Muscle layer of colon (tissue), 2 donors: ENCODE measurements around the gene EXOSC7.
"Not testable (repeated sequence)": the region's sequence is repeated elsewhere in the genome, so short reads cannot be mapped to it uniquely, and the experiment has no call there.

Experiments used
- H3K27ac ChIP-seq: one replicate; pipeline ENCODE4 v1.7.0; 2013; ENCODE audit warnings: low read depth, mild to moderate bottlenecking, low read length, moderate library complexity
- H3K27me3 ChIP-seq, 2 donors: one replicate each; pipeline ENCODE4 v1.7.0; 2013; ENCODE audit warnings: low read length in 2 of 2, mild to moderate bottlenecking in 2 of 2; ENCODE audit not compliant: insufficient read depth in 2 of 2, control insufficient read depth in 1 of 2
- H3K36me3 ChIP-seq: one replicate; pipeline ENCODE4 v1.7.0; 2013; ENCODE audit warnings: mild to moderate bottlenecking, low read length; ENCODE audit not compliant: insufficient read depth
- H3K4me1 ChIP-seq: one replicate; pipeline ENCODE4 v1.7.0; 2013; ENCODE audit warnings: mild to moderate bottlenecking, low read length; ENCODE audit not compliant: insufficient read depth
- H3K4me3 ChIP-seq, 2 donors: one replicate each; pipeline ENCODE4 v1.7.0; 2013; ENCODE audit warnings: low read length in 2 of 2, low read depth in 1 of 2, mild to moderate bottlenecking in 1 of 2, moderate library complexity in 1 of 2
- H3K9ac ChIP-seq: one replicate; pipeline ENCODE4 v1.7.0; 2013; ENCODE audit warnings: low read length
- H3K9me3 ChIP-seq: one replicate; pipeline ENCODE4 v1.7.0; 2013; ENCODE audit warnings: mild to moderate bottlenecking, low read length
- donor health status: abdominal sarcoma.
- donor health status: Adenocarcinoma of cecum.

The EXOSC7 gene

DNA sequence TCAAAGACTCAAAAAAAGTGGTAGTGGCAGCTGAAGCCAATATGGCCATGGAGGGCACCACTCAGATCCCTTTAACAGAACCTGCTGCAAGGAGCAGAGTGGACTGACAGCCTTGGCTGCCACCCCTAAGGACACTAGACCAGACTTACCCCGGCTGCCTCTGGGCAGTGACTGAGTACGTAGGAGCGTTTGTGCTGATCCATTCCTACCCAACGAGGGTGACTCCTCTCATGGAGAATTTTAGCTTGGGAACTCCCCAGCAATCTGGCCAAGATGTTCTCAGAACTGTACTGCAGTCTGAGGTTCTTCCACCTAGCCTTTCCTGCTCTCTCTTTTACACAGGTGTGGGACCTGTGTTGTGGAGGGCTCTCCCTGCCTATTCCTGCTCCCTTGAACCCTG lies 72.2 kb downstream of the EXOSC7 start:
- Histone ChIP-seq H3K9ac (no peak overlapping the region), H3K36me3 (no peaks in the 10 kb centered on the region), H3K4me1 (no peaks in the 10 kb centered on the region), H3K4me3 (no peak overlapping the region), H3K27ac (no peak overlapping the region), H3K27me3 (no peaks in the 10 kb centered on the region), H3K9me3 (no peaks in the 10 kb centered on the region)

DNA sequence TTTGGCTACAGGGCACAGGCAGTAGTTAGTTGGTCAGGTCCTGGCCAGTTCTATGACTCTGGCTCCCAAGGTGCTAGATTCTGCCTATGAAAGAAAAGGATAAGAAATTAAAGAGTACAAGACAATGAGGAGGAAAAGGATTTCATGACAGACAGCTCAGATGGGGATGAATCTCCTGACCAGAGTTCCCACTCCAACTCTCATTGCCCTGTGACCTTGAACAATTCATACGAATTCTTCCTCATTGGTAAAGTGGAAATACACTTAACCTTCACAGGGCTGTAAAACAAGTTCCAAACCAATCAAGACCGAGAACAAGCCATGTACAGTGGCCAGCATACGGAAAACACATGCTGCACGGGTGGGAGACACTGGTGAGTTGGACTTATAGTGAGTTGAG lies 73.8 kb downstream of the EXOSC7 start:
- Histone ChIP-seq H3K27ac (no peak overlapping the region), H3K4me1 (peaks cover 7% of the 10 kb centered on the region), H3K4me3 (no peak overlapping the region), H3K9me3 (no peaks in the 10 kb centered on the region), H3K36me3 (no peaks in the 10 kb centered on the region), H3K27me3 (no peaks in the 10 kb centered on the region), H3K9ac (no peak overlapping the region)

DNA sequence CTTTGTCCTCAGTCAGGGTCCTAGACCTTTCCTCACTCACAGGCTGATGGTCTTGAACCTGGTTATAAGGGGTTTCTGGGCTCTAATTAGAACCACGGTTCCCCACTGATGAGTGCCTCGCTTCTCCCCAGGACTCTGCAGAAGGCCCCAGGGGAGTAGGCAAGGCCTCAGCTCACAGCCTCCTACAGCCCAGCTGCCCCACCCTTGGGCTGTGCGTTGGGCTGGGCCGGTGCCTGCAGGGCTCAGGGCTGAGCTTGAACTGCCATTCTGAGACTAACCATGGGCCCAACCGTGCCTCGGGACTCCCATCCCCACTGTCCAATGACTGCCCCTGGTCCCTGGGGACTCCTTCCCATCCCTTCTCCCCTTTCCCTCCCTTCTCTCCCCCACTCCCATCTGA lies 75.6 kb downstream of the EXOSC7 start:
- Histone ChIP-seq H3K4me1 (peaks cover 11% of the 10 kb centered on the region), H3K9ac (no peak overlapping the region), H3K36me3 (no peaks in the 10 kb centered on the region), H3K9me3 (no peaks in the 10 kb centered on the region), H3K4me3 (no peak overlapping the region), H3K27ac (no peak overlapping the region), H3K27me3 (no peaks in the 10 kb centered on the region)

DNA sequence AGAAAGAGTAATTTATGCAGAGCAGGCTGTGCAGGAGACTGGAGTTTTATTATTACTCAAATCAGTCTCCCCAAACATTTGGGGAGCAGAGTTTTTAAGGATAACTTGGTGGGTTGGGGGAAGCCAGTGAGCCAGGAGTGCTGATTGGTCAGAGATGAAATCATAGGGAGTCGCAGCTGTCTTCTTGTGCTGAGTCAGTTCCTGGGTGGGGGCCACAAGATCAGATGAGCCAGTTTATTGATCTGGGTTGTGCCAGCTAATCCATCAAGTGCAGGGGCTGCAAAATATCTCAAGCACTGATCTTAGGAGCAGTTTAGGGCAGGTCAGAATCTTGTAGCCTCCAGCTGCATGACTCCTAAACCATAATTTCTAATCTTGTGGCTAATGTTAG lies 77.8 kb downstream of the EXOSC7 start:
- not testable (repeated sequence) for H3K4me3 ChIP-seq, H3K9ac ChIP-seq, H3K27ac ChIP-seq, H3K27me3 ChIP-seq, H3K9me3 ChIP-seq, H3K36me3 ChIP-seq
- H3K4me1 ChIP-seq: peaks cover 20% of the 10 kb centered on the region

DNA sequence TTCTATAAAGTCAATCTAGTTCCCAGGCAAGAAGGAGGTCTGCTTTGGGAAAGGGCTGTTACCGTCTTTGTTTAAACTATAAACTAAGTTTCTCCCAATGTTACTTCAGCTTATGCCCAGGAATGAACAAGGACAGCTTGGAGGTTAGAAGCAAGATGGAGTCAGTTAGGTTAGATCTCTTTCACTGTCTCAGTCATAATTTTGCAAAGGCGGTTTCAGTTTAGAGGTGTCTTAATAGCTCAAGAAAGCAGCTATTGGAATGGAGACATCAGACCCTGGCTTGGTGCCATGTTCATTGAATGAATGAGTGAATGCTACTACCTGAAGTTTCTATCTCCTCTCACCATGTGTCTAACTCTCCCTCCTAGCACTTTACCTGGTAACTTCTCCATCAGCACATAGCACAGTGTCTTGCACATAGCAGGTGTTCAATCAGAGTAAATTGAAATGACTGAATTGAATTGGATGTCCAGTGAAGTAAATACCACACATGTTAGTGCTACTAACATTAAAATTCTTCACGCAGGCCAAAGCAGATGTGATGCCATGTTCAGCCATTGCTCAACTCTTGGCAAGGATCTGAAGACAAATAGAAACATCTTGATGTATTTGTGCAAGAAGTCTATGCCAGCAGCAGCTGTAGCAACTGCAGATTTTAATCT lies 78.3 kb downstream of the EXOSC7 start:
- H3K4me1 ChIP-seq: peaks cover 20% of the 10 kb centered on the region
- H3K27ac ChIP-seq: no peak overlapping the region
- no peak overlapping the region for H3K4me3 ChIP-seq
- H3K36me3 ChIP-seq: no peaks in the 10 kb centered on the region
- H3K27me3 ChIP-seq: no peaks in the 10 kb centered on the region
- H3K9ac ChIP-seq: no peak overlapping the region
- no peaks in the 10 kb centered on the region for H3K9me3 ChIP-seq

DNA sequence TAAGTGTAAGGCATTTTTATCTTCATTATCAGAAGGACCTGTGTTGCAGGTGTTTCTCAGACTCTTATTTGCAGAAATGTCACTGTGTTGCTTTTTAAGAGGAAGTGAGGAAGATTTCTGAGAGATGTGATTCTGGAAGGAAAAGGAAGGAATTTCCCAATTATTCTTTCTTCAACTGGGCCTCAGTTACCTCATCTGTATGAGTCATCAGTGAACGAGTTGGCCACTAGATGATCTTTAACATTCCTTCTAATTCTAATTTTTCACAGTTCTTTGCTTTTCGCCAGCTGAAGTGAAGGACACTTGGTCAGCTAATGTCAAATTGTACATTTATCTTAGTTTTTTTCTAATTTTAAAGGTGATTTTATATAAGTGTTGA lies 79.0 kb downstream of the EXOSC7 start:
- Histone ChIP-seq H3K9ac (no peak overlapping the region), H3K9me3 (no peaks in the 10 kb centered on the region), H3K27ac (no peak overlapping the region), H3K36me3 (no peaks in the 10 kb centered on the region), H3K4me3 (no peak overlapping the region), H3K27me3 (no peaks in the 10 kb centered on the region), H3K4me1 (peaks cover 20% of the 10 kb centered on the region)

DNA sequence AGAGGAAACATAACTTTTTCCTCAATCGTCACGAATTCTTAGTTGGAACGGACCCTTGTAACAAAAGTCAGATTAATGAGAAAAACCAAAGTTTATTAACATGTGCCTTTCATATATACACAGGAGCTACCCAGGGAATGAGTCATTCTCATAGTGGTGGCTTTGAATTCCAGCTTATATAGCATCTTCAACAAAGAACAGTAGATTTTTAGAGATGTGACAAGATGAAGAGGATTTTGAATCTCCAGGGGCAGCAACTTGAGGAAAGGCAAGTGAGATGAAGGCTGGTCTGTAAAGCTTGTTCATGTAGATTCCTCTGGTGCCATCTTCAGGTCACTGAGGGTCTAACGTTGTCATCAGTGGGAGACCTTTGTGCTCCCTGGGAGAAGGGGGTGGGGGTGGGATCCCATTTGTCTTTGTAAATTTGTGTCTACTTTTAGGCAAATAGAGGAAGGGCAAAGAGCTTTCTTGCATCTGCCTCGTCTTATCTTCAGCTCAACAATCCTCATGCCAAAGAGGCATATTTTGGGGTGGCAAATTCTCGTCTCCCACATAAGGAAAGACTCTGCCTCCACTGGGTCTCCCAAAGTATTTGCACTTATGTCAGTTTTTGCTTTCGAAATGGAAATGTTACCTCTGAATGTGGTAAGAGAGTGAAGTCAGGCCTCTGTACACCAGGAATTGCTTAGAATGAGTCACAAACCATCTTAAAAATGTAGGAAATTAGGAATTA lies 79.5 kb downstream of the EXOSC7 start:
- H3K4me1 ChIP-seq: peaks cover 20% of the 10 kb centered on the region
- no peak overlapping the region for H3K27ac ChIP-seq
- H3K9me3 ChIP-seq: no peaks in the 10 kb centered on the region
- H3K27me3 ChIP-seq: no peaks in the 10 kb centered on the region
- H3K36me3 ChIP-seq: no peaks in the 10 kb centered on the region
- H3K4me3 ChIP-seq: no peak overlapping the region
- H3K9ac ChIP-seq: no peak overlapping the region

DNA sequence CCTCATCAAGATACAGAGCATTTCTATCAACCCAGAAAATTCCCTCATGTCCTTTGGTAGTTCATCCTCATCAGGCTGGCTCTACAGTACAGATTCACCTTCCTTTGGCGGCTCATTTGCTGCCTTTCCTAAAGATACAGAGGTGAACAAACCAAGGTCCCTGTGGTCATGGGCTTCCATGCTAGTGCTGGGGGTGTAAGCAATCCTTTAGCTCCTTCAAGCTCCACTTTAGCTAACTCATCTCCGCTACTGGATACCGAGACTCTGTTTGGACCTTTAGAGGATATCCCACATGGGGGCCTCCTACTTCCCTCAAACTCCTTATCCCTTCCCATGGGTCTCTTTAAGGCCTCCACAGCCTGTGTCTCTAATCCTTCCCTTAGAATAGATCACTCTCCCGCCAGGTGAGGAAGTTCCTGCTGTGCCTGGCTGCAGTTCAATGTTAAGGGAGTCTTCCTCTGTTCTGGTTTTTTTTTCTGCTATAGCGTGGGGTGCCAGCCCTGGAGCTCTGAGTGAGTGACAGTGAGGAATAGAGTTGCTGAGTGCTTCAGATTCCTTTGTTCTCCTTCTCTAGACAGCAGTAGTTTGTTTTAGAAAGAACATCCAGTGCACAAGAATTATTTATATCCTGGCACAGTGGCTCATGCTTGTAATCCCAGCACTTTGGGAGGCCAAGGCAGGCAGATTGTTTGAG lies 80.7 kb downstream of the EXOSC7 start:
- Histone ChIP-seq H3K27me3 (no peaks in the 10 kb centered on the region), H3K9me3 (no peaks in the 10 kb centered on the region), H3K27ac (no peak overlapping the region), H3K4me1 (peaks cover 20% of the 10 kb centered on the region), H3K4me3 (no peak overlapping the region), H3K9ac (peak overlapping the region; percentile 3), H3K36me3 (no peaks in the 10 kb centered on the region)

DNA sequence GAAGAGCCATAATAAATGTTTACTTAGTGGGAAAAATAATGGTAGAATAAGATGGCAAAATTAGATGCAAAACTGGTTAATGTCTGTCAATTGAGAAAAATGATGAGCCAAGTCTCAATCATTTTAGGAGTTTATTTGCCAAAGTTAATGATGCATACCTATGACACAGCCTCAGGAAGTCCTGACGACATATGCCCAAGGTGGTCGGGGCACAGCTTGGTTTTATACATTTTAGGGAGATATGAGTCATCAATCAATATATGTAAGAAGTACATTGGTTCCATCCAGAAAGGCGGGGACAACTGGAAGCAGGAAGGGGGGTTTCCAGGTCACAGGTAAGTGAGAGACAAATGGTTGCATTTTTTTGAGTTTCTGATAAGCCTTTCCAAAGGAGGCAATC lies 81.5 kb downstream of the EXOSC7 start:
- peaks cover 20% of the 10 kb centered on the region for H3K4me1 ChIP-seq
- no peak overlapping the region for H3K4me3 ChIP-seq
- H3K9me3 ChIP-seq: no peaks in the 10 kb centered on the region
- no peaks in the 10 kb centered on the region for H3K27me3 ChIP-seq
- H3K36me3 ChIP-seq: no peaks in the 10 kb centered on the region
- no peak overlapping the region for H3K27ac ChIP-seq
- H3K9ac ChIP-seq: no peak overlapping the region

DNA sequence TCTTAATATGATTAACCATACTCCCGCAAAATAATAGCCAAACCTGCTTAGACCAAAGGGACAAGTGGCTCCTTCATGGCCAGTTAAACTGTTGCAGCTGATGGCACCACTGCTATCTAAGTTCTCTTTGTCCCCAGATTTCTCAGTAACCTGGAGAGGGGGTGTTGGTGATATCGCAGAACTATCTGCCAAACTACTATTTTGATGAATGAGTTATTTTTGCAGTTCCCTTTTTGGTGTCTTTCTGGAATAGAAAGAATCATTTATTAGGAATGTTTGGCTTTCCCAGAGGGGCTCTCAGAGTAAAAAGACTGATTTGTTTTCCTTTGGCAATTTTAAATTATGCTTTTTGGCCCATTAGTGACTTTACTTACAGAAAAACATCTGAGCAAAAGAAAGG lies 83.1 kb downstream of the EXOSC7 start:
- no peaks in the 10 kb centered on the region for H3K36me3 ChIP-seq
- H3K27me3 ChIP-seq: no peaks in the 10 kb centered on the region
- H3K27ac ChIP-seq: no peak overlapping the region
- no peak overlapping the region for H3K9ac ChIP-seq
- H3K4me1 ChIP-seq: peaks cover 20% of the 10 kb centered on the region
- H3K9me3 ChIP-seq: no peaks in the 10 kb centered on the region
- H3K4me3 ChIP-seq: no peak overlapping the region

DNA sequence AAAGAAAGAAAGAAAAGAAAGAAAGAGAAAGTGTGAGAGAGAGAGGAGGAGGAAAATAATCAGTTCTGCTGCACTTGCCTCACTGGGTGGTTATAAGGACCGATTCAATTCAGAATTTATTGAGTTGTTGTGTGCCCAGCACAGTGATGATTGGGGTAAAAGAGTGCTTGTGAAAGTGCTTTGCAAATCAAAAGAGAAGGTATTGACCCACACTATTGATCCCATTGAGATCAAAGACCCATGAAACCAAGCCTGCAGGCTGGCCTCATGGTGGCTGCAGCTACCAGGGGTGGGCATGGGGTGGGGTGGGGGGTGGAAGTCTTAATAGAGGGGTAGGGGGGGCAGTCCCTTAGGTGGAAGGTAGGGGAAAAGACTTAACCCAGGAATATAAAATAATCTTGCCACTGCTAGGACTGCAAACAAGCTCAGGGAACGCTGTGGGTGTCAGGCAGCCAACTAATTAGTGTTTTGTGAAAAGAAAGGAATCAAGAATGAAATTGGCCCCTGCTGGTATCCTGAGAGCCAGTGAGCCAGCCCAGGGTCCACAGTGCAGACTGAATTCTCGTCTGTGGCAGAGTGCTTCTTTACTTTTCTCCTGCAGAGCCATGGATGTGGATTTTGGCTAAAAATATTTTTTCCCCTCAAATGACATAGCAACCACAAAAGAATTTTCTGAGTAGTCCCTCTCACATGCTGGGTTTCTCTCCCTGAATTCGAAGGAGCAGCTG lies 84.3 kb downstream of the EXOSC7 start:
- H3K9me3 ChIP-seq: no peaks in the 10 kb centered on the region
- H3K9ac ChIP-seq: no peak overlapping the region
- no peak overlapping the region for H3K4me3 ChIP-seq
- H3K27ac ChIP-seq: no peak overlapping the region
- no peaks in the 10 kb centered on the region for H3K36me3 ChIP-seq
- no peaks in the 10 kb centered on the region for H3K27me3 ChIP-seq
- H3K4me1 ChIP-seq: peaks cover 13% of the 10 kb centered on the region
